Measurements from ENCODE around the gene PATJ. TPM values are rescaled to one million over a fixed set of nuclear protein-coding genes. Genes with fewer than 3 reads are reported as not detected.

The PATJ gene
- total and polyA plus RNA-seq, 2 experiments from 2014 or later: 35.3 to 68.4 TPM

- Histone ChIP-seq H2AFZ (no peak overlapping the region), H3K27ac (ENCODE audit: low read depth) (no peak overlapping the region), H3F3A (replicated peaks; ENCODE audit: low read depth) (no peaks in the 10 kb centered on the region), H3K4me2 (no peak overlapping the region), H3K9me2 (ENCODE audit: insufficient read depth) (no peaks in the 10 kb centered on the region), H3K27me3 (ENCODE audit: insufficient read depth) (no peaks in the 10 kb centered on the region), H3K4me3 (no peak overlapping the region), H3K4me1 (ENCODE audit: insufficient read depth) (no peaks in the 10 kb centered on the region), H3K79me2 (replicated peaks; ENCODE audit: insufficient read depth) (no peaks in the 10 kb centered on the region), H4K20me1 (replicated peaks; ENCODE audit: insufficient read depth) (no peaks in the 10 kb centered on the region), H3K36me3 (ENCODE audit: insufficient read depth) (no peaks in the 10 kb centered on the region)
- no peak for ATAC-seq
- no peaks in the 10 kb centered on the region for H3K27me3 Mint-ChIP-seq (ENCODE audit: insufficient read depth, low read depth, poor library complexity)
- no peaks in the 10 kb centered on the region for H3K9me3 Mint-ChIP-seq
- no peak for DNase-seq (ENCODE audit: low spot score)
- H3K4me1 Mint-ChIP-seq: no peaks in the 10 kb centered on the region; the same call in 2 of the 3 replicates
- H3K4me3 Mint-ChIP-seq: no peak overlapping the region
- TF ChIP-seq POLR2AphosphoS5 (IDR thresholded peaks at IDR 0.05; ENCODE audit: low read depth) (no peak), REST (IDR thresholded peaks at IDR 0.05; ENCODE audit: unreplicated experiment) (no peak), CTCF (conservative IDR thresholded peaks at IDR 0.05; ENCODE audit: low read depth in 2 of 2) (no peak), ZNF114 (CRISPR knock-in tag; IDR thresholded peaks at IDR 0.05) (no peak), EZH2 (IDR thresholded peaks at IDR 0.05; ENCODE audit: low read depth, unreplicated experiment) (no peak), EZH2phosphoT487 (IDR thresholded peaks at IDR 0.05; ENCODE audit: unreplicated experiment) (no peak), ZNF331 (CRISPR knock-in tag; IDR thresholded peaks at IDR 0.05; ENCODE audit: low read depth) (no peak), JUNB (IDR thresholded peaks at IDR 0.05; ENCODE audit: unreplicated experiment) (no peak), ZNF462 (CRISPR knock-in tag; IDR thresholded peaks at IDR 0.05) (no peak), NANOG (IDR thresholded peaks at IDR 0.05; ENCODE audit: borderline replicate concordance) (no peak), CREB1 (CRISPR knock-in tag; IDR thresholded peaks at IDR 0.05; ENCODE audit: low read depth) (no peak), ETS1 (IDR thresholded peaks at IDR 0.05) (no peak), STAT1 (IDR thresholded peaks at IDR 0.05; ENCODE audit: unreplicated experiment) (no peak)
- no peak overlapping the region for H3K27ac Mint-ChIP-seq
- peaks cover 14% of the 10 kb centered on the region; the same call in 2 of the 3 replicates for H3K36me3 Mint-ChIP-seq (ENCODE audit: low read depth)
Observed at GRCh38 chr1:61992257-61992656, 250.0 kb downstream of the PATJ start.
